ENCODE data around the gene NDUFS2.
"Not testable (repeated sequence)": the region's sequence is repeated elsewhere in the genome, so short reads cannot be mapped to it uniquely, and the experiment has no call there.

NDUFS2 gene

GRCh38 chr1:161255302-161255701 lies 53.1 kb downstream of the NDUFS2 start:
- DNase-seq (ENCODE audit: low read depth), result not testable (repeated sequence)

GRCh38 chr1:161255955-161256520 lies 53.9 kb downstream of the NDUFS2 start:
- DNase-seq (ENCODE audit: low read depth), result not testable (repeated sequence)

GRCh38 chr1:161257109-161257508 lies 54.9 kb downstream of the NDUFS2 start:
- not testable (repeated sequence) for DNase-seq (ENCODE audit: low read depth)

- peak; percentile 58 for DNase-seq (ENCODE audit: low read depth)
Observed at GRCh38 chr1:161258439-161259344, 56.5 kb downstream of the NDUFS2 start, which contains the start of gene PCP4L1. PCP4L1 (plus strand) TSS chr1:161258745; CDS start chr1:161258975, 230 bp downstream.

GRCh38 chr1:161259345-161259702 lies 57.2 kb downstream of the NDUFS2 start:
- DNase-seq (ENCODE audit: low read depth), result no peak

- no peak for DNase-seq (ENCODE audit: low read depth)
Observed at GRCh38 chr1:161259765-161260164, 57.6 kb downstream of the NDUFS2 start.

GRCh38 chr1:161260376-161261260 lies 58.5 kb downstream of the NDUFS2 start:
- DNase-seq (ENCODE audit: low read depth), result no peak

GRCh38 chr1:161261261-161262235 lies 59.4 kb downstream of the NDUFS2 start:
- no peak for DNase-seq (ENCODE audit: low read depth)
